G401 (cell line): ENCODE data around the gene ACTR3. TPM values are rescaled to one million over a fixed set of nuclear protein-coding genes. Genes with fewer than 3 reads are reported as not detected.
"Not testable (repeated sequence)": the region's sequence is repeated elsewhere in the genome, so short reads cannot be mapped to it uniquely, and the experiment has no call there.

Experiments used
- DNase-seq: peaks from one replicate; pipeline ENCODE4 v3.0.0-alpha.2; 2015; ENCODE audit warnings: low spot score
- in situ Hi-C: cut with HindIII; loops from 2 replicates; pipeline ENCODE4 v1.10.0; 2016; ENCODE audit warnings: low sequenced_read_pairs, mixed read lengths
- total RNA-seq: library from RNA; depleted of rRNA; stranded (reverse); fragments of >200 nt; shearing (Covaris generic); gene quantifications from 2 replicates; pipeline ENCODE4 v1.2.3, GENCODE V29; 2014

ACTR3 gene
- total RNA-seq, 1 experiment from 2014 or later = 376 TPM

GRCh38 chr2:113945784-113946183 is 55.9 kb downstream of the ACTR3 start:
- DNase-seq, in situ Hi-C loops: not testable (repeated sequence)

DNA sequence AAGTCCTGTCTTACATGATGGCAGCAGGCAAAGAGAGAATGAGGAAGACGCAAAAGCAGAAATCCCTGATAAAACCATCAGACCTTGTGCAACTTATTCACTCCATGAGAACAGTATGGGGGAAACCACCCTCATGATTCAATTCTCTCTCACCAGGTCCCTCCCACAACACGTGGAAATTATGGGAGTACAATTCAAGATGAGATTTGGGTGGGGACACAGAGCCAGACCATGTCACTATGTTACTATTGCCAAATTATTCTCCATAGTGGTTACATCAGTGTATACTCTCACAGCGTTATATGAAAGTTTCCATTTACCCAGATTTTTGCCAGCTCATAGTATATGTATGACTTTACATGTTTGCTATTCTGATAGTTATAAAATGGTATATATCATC is 61.0 kb downstream of the ACTR3 start:
- DNase-seq, in situ Hi-C loops: not testable (repeated sequence)

DNA sequence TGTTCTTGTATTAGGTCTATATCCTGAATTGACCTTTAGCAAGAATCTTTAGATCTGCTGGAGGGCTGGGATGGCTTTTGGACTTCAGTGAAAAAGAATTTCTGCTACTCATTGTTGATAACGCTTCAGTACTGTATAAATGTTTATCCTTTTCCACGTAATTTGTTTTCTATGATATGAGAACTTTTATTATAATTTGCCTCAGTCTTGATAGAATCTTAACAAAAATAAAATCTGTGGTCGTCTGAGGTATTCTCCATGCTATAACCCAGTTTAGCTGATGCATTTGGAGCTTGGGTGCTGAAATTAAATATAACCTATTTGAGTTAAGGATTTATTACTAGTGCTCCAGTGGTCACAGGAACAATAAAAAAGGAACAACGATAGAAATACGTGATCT is 71.1 kb downstream of the ACTR3 start:
- in situ Hi-C loops = no loop called here
- no peak for DNase-seq

GRCh38 chr2:113962692-113963480 is 73.0 kb downstream of the ACTR3 start:
- no peak for DNase-seq
- in situ Hi-C loops = no loop called here

DNA sequence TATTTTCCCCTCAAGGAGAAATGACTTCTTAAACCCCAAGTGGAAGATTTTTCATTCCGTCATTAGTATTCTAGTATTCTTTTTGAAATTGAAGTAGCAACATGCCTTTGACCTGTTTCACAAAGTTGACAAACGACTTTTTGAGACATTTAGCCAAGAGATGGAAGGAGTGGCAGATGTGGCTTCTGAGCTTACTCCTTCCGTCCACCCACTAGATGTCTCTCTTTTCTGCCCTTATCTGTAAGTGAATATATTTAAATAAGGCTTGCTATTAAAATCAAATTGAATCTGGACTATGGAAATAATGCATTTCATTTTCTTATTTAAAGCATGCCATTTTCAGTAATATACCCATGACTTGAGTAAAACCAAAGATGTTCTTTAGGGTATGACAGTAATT is 74.1 kb downstream of the ACTR3 start:
- in situ Hi-C loops = no loop called here
- no peak for DNase-seq

DNA sequence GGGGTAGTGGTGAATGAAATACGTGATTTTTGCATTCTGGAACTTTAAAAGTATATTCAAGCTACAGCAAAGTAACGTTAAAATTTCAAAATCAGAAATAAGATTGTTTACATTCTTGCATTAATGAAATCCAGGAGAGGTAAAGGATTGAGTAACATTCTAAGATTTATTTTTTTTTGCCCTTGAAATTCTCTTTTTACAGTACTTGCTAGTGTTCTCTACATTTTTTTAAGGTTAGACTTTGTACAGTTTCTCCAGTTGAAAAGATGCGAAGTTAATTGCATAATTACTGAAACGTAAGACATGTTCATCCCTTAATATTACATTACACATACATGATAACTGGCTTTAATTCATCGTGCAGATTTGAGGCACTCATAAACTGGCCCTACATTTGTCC is 74.5 kb downstream of the ACTR3 start:
- in situ Hi-C loops = no loop called here
- DNase-seq = no peak

GRCh38 chr2:113965228-113965627 is 75.3 kb downstream of the ACTR3 start:
- DNase-seq = no peak
- in situ Hi-C loops = no loop called here

DNA sequence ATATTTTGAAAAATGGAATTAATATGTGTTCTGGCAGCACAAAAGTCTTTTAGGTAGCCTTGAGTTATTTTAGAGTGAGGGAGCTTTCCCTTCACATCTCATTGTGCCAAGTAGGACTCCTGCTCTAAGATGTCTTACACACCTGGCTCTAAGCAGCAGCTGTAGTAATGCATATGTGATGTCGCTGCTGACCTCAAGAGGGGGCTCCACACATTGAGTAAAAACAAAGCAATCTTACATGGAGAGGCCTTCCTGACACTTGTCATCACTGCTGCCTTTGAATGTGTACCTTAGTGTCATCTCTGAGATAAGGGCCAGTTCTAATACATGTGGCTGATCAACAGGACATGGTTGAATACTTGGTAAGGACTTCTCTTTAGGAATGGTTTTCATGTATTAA is 75.8 kb downstream of the ACTR3 start:
- in situ Hi-C loops = no loop called here
- peak; percentile 30 for DNase-seq

GRCh38 chr2:113966171-113966570 is 76.3 kb downstream of the ACTR3 start:
- in situ Hi-C loops = no loop called here
- DNase-seq = no peak

GRCh38 chr2:113966832-113967231 is 76.9 kb downstream of the ACTR3 start:
- DNase-seq = no peak
- in situ Hi-C loops = no loop called here

- no peak for DNase-seq
- in situ Hi-C loops = no loop called here
Observed at GRCh38 chr2:113967272-113967671, 77.4 kb downstream of the ACTR3 start.

DNA sequence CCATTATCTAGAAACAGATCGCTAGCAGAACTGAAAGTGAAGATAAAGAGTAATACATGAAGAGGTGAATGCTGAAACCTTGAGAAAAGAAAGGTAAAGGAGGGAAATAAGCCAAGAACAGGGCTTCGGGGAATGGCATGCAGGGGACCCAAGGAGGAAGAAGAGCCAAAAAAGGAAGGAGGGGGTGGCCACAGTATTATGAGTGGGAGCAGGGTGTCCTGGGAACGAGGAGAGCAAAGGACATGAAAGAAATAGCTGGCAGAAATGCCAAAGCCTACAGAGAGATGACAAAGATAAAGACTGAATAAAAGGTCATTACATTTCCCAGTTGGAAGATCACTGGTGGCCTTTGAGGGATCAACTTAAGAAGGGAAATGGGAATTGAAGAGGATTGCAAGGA is 82.9 kb downstream of the ACTR3 start:
- in situ Hi-C loops = no loop called here
- DNase-seq = no peak

GRCh38 chr2:113973810-113974209 is 83.9 kb downstream of the ACTR3 start:
- DNase-seq = peak; percentile 60
- in situ Hi-C loops = no loop called here

DNA sequence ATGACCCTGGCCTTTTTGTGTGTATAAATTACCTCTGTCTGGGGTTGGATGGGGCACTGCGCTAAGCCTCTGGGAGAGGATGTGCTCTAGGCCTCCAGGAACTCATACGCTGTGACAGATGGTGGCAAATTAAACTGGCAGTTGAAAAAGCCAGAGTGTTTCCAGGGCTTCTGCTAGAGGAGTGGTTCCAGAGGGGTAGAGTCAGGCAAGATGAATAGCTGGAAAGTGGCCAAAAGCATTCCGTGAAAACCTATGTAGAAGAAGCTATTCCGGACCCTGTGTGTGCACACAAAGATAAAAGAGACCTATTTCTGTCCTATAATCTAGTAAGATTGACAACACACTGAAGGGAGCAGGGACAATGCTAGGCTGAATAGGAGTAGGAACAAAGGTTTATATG is 84.8 kb downstream of the ACTR3 start:
- peak; percentile 72 for DNase-seq
- in situ Hi-C loops = no loop called here

GRCh38 chr2:113976277-113976928 is 86.5 kb downstream of the ACTR3 start:
- in situ Hi-C loops = no loop called here
- no peak for DNase-seq

DNA sequence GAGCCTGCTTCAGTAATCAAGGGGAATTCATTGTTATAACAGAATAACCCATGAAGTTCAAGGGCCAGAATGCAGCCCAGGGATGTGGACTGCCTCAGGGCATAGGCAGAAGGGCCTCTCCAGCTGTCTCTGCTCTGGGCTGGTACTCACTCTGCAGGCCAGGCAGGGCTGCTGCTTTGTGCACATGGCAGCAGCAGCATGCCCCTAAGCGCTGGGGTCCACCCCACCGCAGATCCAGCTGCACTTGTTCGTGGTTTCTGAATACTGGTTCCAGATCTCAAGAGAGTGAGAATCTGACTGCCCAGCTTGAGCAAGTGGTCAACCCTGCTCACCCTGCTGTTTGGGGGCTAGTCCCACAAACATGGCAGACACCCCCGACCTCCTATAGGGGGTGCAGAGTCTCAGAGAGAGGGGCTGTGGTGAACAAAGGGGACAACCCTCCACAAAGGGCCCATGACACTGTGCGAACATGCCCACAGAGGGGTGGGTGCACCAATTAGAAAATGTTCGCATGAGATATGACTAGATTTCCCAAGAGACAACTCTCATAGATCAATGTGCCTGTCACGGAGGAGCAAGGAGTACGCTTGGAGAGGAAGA is 87.3 kb downstream of the ACTR3 start:
- no peak for DNase-seq
- in situ Hi-C loops = no loop called here

- no peak for DNase-seq
Observed at GRCh38 chr2:113977660-113978523, 88.0 kb downstream of the ACTR3 start.

DNA sequence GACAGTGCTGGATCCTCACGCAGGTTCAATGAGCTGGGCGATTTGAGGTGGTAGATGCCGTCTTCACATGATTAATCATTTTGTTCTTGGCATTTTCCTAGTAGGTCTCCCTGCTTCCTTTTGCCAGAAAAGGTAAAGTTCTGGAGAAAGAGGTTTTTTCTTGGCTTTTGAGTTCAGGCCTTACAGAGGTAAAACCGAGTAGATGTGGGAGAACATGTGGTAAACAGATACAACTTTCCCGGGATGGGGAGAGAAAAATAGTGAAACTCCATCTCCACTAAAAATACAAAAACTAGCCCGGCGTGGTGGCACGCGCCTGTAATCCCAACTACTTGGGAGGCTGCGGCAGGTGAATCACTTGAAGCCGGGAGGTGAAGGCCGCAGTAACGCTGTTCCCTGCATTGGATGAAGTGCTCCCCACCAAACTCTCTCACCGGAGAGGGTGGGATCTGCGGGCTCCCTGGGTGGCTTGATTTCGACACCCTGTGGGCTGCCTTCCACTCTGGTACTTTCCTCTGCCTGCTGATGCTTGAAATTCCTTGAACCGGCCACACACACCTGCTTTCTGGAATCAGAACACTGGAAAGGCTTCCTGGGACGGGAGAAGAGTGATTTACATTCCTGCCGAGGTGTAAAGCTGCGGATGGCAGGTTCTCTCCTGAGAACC is 88.8 kb downstream of the ACTR3 start:
- no peak for DNase-seq
- in situ Hi-C loops = no loop called here

More at GRCh38 chr2:113977660-113978523, 88.0 kb downstream of the ACTR3 start:
- in situ Hi-C loops = no loop called here
